ENCODE results near the gene FASN. TPM values are rescaled to one million over a fixed set of nuclear protein-coding genes. Genes with fewer than 3 reads are reported as not detected.

FASN gene
- total and polyA plus RNA-seq, 2 of the 4 experiments (the other 2 are of a cell fraction), result 12.4 to 56.0 TPM

DNA sequence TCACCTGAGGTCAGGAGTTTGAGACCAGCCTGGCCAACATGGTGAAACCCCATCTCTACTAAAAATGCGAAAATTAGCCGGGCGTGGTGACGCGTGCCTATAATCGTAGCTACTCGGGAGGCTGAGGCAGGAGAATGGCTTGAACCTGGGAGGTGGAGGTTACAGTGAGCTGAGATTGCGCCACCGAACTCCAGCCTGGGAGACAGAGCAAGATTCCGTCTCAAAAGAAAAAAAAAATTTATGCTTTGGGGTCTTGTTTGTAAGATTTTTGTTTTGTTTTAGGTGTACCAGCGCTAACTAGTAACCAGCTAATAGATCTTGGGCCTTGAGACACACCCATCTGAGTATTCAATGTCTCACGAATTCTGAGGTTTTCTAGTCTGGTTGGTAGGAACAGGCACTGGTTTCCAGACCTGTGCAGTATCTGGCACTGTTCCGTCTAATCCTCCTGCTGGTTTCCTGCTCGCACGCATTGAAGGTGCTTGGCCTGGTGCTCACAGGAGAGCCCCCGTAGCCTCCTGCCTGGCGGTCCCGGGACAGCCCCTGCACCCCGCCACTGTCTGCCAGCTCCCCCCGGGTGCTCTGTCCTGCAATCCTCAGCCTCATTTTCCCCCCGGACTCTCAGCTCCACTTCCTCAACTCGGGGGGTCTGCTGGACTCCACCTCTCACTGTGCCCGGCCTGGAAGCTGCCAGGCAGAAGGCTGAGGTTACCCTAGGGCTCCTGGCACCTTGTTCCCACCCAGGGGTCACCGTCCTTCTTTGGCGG, 21.8 kb downstream of the FASN start:
- no peak for DNase-seq

More for the DNA sequence above, 21.8 kb downstream of the FASN start:
- H3K79me1 ChIP-seq (ENCODE audit: low read depth in 1 of 2, low read length in 2 of 2), result no peaks in the 10 kb centered on the region
- no peak overlapping the region for H3K27ac ChIP-seq (ENCODE audit: insufficient read depth, low read length)
- H2AK9ac ChIP-seq (replicated peaks; ENCODE audit: low read depth, low read length, poor library complexity), result no peak overlapping the region
- no peak overlapping the region for H2BK120ac ChIP-seq (ENCODE audit: low read depth, low read length)
- TF ChIP-seq BHLHE40 (IDR thresholded peaks at IDR 0.05; ENCODE audit: low read depth, low read length), result no peak
- TF ChIP-seq MXI1 (IDR thresholded peaks at IDR 0.05; ENCODE audit: borderline replicate concordance, low read depth, low read length), result no peak
- TF ChIP-seq, protein P1, sequence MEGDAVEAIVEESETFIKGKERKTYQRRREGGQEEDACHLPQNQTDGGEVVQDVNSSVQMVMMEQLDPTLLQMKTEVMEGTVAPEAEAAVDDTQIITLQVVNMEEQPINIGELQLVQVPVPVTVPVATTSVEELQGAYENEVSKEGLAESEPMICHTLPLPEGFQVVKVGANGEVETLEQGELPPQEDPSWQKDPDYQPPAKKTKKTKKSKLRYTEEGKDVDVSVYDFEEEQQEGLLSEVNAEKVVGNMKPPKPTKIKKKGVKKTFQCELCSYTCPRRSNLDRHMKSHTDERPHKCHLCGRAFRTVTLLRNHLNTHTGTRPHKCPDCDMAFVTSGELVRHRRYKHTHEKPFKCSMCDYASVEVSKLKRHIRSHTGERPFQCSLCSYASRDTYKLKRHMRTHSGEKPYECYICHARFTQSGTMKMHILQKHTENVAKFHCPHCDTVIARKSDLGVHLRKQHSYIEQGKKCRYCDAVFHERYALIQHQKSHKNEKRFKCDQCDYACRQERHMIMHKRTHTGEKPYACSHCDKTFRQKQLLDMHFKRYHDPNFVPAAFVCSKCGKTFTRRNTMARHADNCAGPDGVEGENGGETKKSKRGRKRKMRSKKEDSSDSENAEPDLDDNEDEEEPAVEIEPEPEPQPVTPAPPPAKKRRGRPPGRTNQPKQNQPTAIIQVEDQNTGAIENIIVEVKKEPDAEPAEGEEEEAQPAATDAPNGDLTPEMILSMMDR (conservative IDR thresholded peaks at IDR 0.05; ENCODE audit: low read depth, low read length), result no peak
- TF ChIP-seq CEBPB (IDR thresholded peaks at IDR 0.05; ENCODE audit: low read depth, low read length), result no peak
- no peak for TF ChIP-seq RCOR1 (IDR thresholded peaks at IDR 0.05; ENCODE audit: insufficient replicate concordance, low read length)
- no peak for TF ChIP-seq SMC3 (IDR thresholded peaks at IDR 0.05; ENCODE audit: low read depth, low read length)
- TF ChIP-seq RAD21 (IDR thresholded peaks at IDR 0.05; ENCODE audit: low read length), result no peak
- TF ChIP-seq RFX5 (IDR thresholded peaks at IDR 0.05; ENCODE audit: low read depth, low read length), result no peak
- TF ChIP-seq, protein P2, sequence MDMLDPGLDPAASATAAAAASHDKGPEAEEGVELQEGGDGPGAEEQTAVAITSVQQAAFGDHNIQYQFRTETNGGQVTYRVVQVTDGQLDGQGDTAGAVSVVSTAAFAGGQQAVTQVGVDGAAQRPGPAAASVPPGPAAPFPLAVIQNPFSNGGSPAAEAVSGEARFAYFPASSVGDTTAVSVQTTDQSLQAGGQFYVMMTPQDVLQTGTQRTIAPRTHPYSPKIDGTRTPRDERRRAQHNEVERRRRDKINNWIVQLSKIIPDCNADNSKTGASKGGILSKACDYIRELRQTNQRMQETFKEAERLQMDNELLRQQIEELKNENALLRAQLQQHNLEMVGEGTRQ (IDR thresholded peaks at IDR 0.05; ENCODE audit: low read depth, low read length), result no peak
- TF ChIP-seq POLR2A (IDR thresholded peaks at IDR 0.05; ENCODE audit: low read depth, low read length), result no peak
- TF ChIP-seq, protein P3, sequence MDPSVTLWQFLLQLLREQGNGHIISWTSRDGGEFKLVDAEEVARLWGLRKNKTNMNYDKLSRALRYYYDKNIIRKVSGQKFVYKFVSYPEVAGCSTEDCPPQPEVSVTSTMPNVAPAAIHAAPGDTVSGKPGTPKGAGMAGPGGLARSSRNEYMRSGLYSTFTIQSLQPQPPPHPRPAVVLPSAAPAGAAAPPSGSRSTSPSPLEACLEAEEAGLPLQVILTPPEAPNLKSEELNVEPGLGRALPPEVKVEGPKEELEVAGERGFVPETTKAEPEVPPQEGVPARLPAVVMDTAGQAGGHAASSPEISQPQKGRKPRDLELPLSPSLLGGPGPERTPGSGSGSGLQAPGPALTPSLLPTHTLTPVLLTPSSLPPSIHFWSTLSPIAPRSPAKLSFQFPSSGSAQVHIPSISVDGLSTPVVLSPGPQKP (IDR thresholded peaks at IDR 0.05; ENCODE audit: borderline replicate concordance, low read depth, low read length), result no peak
- TF ChIP-seq NFE2L2 (IDR thresholded peaks at IDR 0.05; ENCODE audit: low read depth, low read length), result no peak
- no peak for TF ChIP-seq MAZ (IDR thresholded peaks at IDR 0.05; ENCODE audit: borderline replicate concordance, low read depth, low read length)
- no peak for TF ChIP-seq MAFK (IDR thresholded peaks at IDR 0.05; ENCODE audit: low read depth, low read length)
- no peak for TF ChIP-seq FOS (IDR thresholded peaks at IDR 0.05; ENCODE audit: low read depth, low read length)
- peaks cover 23% of the 10 kb centered on the region for H3K36me3 ChIP-seq (ENCODE audit: control insufficient read depth, insufficient read depth, low read length)
- H4K20me1 ChIP-seq (ENCODE audit: insufficient read depth, low read length), result no peaks in the 10 kb centered on the region; the same call in 1 of the 2 replicates
- H3K4me1 ChIP-seq (ENCODE audit: control insufficient read depth, insufficient read depth, low read length), result no peaks in the 10 kb centered on the region
- H3K9ac ChIP-seq (ENCODE audit: low read depth, low read length), result no peak overlapping the region
- H3K4me2 ChIP-seq (ENCODE audit: low read depth, low read length), result no peak overlapping the region
- H3K27me3 ChIP-seq (ENCODE audit: control insufficient read depth, insufficient read depth, low read length), result no peaks in the 10 kb centered on the region
- H3K4me3 ChIP-seq (ENCODE audit: insufficient read depth, low read depth, low read length), result no peak overlapping the region
- no peak overlapping the region for H4K91ac ChIP-seq (ENCODE audit: insufficient read depth, low read depth, low read length)
- H3K9me3 ChIP-seq (ENCODE audit: control insufficient read depth, insufficient read depth, low read length), result no peaks in the 10 kb centered on the region
- H3K18ac ChIP-seq (ENCODE audit: low read depth, low read length), result no peak overlapping the region
- H3K4ac ChIP-seq (ENCODE audit: low read depth, low read length), result no peak overlapping the region
- no peak overlapping the region for H3K23ac ChIP-seq (ENCODE audit: low read depth, low read length)
- 83% methylated on average over 7 of the region's 25 CpGs; no CpG with 5 or more reads in 1 of the 2 experiments for WGBS, 2 experiments (ENCODE audit: extremely low coverage in 2 of 2, insufficient read length in 1 of 2)
- no peak overlapping the region for H2BK15ac ChIP-seq (ENCODE audit: low read depth, low read length)
- H3K9me1 ChIP-seq (ENCODE audit: insufficient read depth, low read length), result no peaks in the 10 kb centered on the region
- no peak overlapping the region for H4K5ac ChIP-seq (ENCODE audit: low read depth, low read length)
- in situ Hi-C loops (cut with MboI; ENCODE audit: low sequenced_read_pairs), result no loop called here
- H2BK5ac ChIP-seq (ENCODE audit: low read depth, low read length, poor library complexity, severe bottlenecking), result no peak overlapping the region
- H4K8ac ChIP-seq (ENCODE audit: low read depth in 2 of 2, low read length in 2 of 2), result no peak overlapping the region
- intact Hi-C loops (cut with micrococcal nuclease), result no loop called here
- no peak overlapping the region for H2AFZ ChIP-seq (replicated peaks; ENCODE audit: low read length, poor library complexity)
- no peak overlapping the region for H3K14ac ChIP-seq (replicated peaks; ENCODE audit: low read depth, low read length)
- no peak; the same call in 1 of the 2 replicates for ATAC-seq (ENCODE audit: low read depth)
- CTCF ChIA-PET, result no interaction called here
- no peak overlapping the region for H2BK20ac ChIP-seq (ENCODE audit: low read depth, low read length)
- no peak overlapping the region for H2AK5ac ChIP-seq (ENCODE audit: low read depth, low read length)
- no peak overlapping the region for H3K56ac ChIP-seq (ENCODE audit: extremely low read depth, insufficient read depth, low read length)
- dilution Hi-C loops (cut with HindIII; ENCODE audit: low sequenced_read_pairs, unreplicated experiment), result no loop called here
- BruUV-seq (replicated peaks), result no TSS peak
- POLR2A ChIA-PET (ENCODE audit: unreplicated experiment), result no interaction called here
